OCI-LY3 (cell line): ENCODE measurements around the gene ATP10A.
A peak's percentile ranks its signal among the peaks of the same experiment; 100 is the strongest.

Source experiments
- CTCF ChIP-seq: fragments of 200-600, 300-600 bp; sonication (generic); IDR thresholded peaks from 2 replicates; pipeline ENCODE4 v1.5.1; 2014; ENCODE audit warnings: antibody characterized with exemption, low read length, low read depth
- EZH2phosphoT487 ChIP-seq: fragments of 200-600 bp; shearing (Covaris generic); IDR thresholded peaks from 2 replicates; pipeline ENCODE4 v1.6.1; 2018; ENCODE audit warnings: antibody characterized with exemption, mixed run types, low read depth

DNA sequence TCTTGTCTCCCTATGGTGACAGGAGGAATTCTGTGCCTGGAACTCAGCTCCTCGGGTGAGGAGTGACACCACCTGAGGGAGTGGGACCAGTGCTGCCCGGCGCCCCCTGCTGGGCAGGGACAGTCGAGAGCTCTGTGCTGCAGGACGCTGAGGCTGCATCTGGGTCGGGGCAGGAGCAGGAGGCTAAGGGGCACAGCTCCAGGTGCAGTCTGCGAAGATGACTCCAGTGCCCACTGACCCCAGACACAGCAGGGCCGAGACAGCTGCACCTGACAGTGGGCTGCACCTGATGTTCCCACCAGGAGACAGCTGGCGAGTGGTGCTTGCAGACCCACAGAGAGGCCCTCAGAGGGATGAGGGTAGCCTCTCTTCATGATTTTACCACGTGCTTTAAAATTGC lies 152.9 kb downstream of the ATP10A start:
- peak; percentile 50 for TF ChIP-seq CTCF
- TF ChIP-seq EZH2phosphoT487: no peak
